Mammary epithelial cell (primary cell): Measurements from ENCODE around the gene CBFA2T3.

Experiments used
- CTCF ChIP-seq, 2 donors: IDR thresholded peaks in 1 of 2; conservative IDR thresholded peaks in 1 of 2; 2 replicates each; pipeline ENCODE4 v1.5.1; 2011 to 2012; ENCODE audit warnings: inconsistent platforms in 2 of 2, low read length in 2 of 2, mild to moderate bottlenecking in 2 of 2, control low read depth in 1 of 2, low read depth in 1 of 2; ENCODE audit not compliant: insufficient read depth in 1 of 2; ENCODE audit errors: extremely low read depth in 1 of 2
- EZH2 ChIP-seq: IDR thresholded peaks from 2 replicates; pipeline ENCODE4 v1.6.1; 2012; ENCODE audit warnings: low read length, inconsistent platforms, borderline replicate concordance

GRCh38 chr16:88881007-88881615, 95.9 kb downstream of the CBFA2T3 start:
- TF ChIP-seq CTCF (conservative IDR thresholded peaks at IDR 0.05 in 1 of 2, IDR thresholded peaks at IDR 0.05 in 1 of 2; ENCODE audit: extremely low read depth in 1 of 2, insufficient read depth in 1 of 2, low read depth in 1 of 2, low read length in 2 of 2) (no peak), EZH2 (no peak)
